Muscle of leg (tissue), 16 donors: Measurements from ENCODE around the gene TADA3. TPM values are rescaled to one million over a fixed set of nuclear protein-coding genes. Genes with fewer than 3 reads are reported as not detected.

Source experiments
- DNase-seq: peaks from one replicate; pipeline ENCODE4 v3.0.0; 2013
- H3K27ac ChIP-seq: one replicate; pipeline ENCODE4 v1.5.1; 2013; ENCODE audit warnings: mild to moderate bottlenecking, low read length, control low read depth
- H3K27me3 ChIP-seq: one replicate; pipeline ENCODE4 v1.6.1; 2013; ENCODE audit warnings: low read length; ENCODE audit not compliant: control insufficient read depth, insufficient read depth
- H3K36me3 ChIP-seq: one replicate; pipeline ENCODE4 v1.6.1; 2013; ENCODE audit warnings: low read length; ENCODE audit not compliant: control insufficient read depth, insufficient read depth
- H3K4me1 ChIP-seq: one replicate; pipeline ENCODE4 v1.6.1; 2013; ENCODE audit warnings: low read length; ENCODE audit not compliant: control insufficient read depth, insufficient read depth
- H3K4me3 ChIP-seq: one replicate; pipeline ENCODE4 v1.5.1; 2013; ENCODE audit warnings: low read length, control low read depth
- H3K9me3 ChIP-seq: replicated peaks from 2 replicates; pipeline ENCODE4 v1.6.1; 2013; ENCODE audit warnings: low read depth, low read length; ENCODE audit not compliant: control insufficient read depth
- WGBS: methylation state at CpG from one replicate; pipeline ENCODE4 v1.1.5; 2013; ENCODE audit warnings: missing lambda C conversion rate; ENCODE audit not compliant: insufficient coverage; 5-methylcytosine and 5-hydroxymethylcytosine counted together
- long read RNA-seq, 11 donors: transcript quantifications; one replicate each; lab custom pipeline, GENCODE V29; 2026
- polyA plus RNA-seq, 8 donors: library from polyadenylated mRNA; unstranded; fragments of 120-200 nt; gene quantifications; one replicate each; pipeline versions ENCODE4 v1.2.1 to v1.2.3, GENCODE V29; 2013; ENCODE audit warnings: inconsistent platforms in 1 of 8, low replicate concordance in 1 of 8; ENCODE audit not compliant: insufficient read length in 8 of 8, insufficient read depth in 1 of 8
- total RNA-seq: library from RNA; stranded (reverse); fragments of 120-200 nt; gene quantifications from one replicate; pipeline ENCODE4 v1.2.4, GENCODE V29; 2013

Gene TADA3
- total RNA-seq (41.3 TPM), polyA plus RNA-seq (10 to 100 TPM; 54.4 to 64.2 (median 59.9) TPM)
- long read RNA-seq, donor 1, transcript TADA3-201 (9 exons, 2,355 nt) = major isoform, 8 of 8 reads
- long read RNA-seq, donor 1, partial matches to known transcripts = 0 of 8 reads
- long read RNA-seq, donor 1, other reads (novel, unspliced or antisense) = 0 of 8 reads
- long read RNA-seq, donor 2, partial matches to known transcripts = 5 of 8 reads
- long read RNA-seq, donor 2, other reads (novel, unspliced or antisense) = 0 of 8 reads
- long read RNA-seq, donor 3, transcript TADA3-205 (5 exons, 1,868 nt) = minor isoform, 5 of 202 reads
- long read RNA-seq, donor 3, transcript TADA3-201 (9 exons, 2,355 nt) = major isoform, 23 of 202 reads
- long read RNA-seq, donor 3, partial matches to known transcripts = 174 of 202 reads
- long read RNA-seq, donor 3, other reads (novel, unspliced or antisense) = 0 of 202 reads
- long read RNA-seq, donor 4, transcript TADA3-205 (5 exons, 1,868 nt) = minor isoform, 5 of 83 reads
- long read RNA-seq, donor 4, transcript TADA3-201 (9 exons, 2,355 nt) = major isoform, 15 of 83 reads
- long read RNA-seq, donor 4, partial matches to known transcripts = 17 of 83 reads
- long read RNA-seq, donor 4, other reads (novel, unspliced or antisense) = 46 of 83 reads
- long read RNA-seq, donor 5, transcript TADA3-201 (9 exons, 2,355 nt) = major isoform, 33 of 152 reads
- long read RNA-seq, donor 5, partial matches to known transcripts = 29 of 152 reads
- long read RNA-seq, donor 5, other reads (novel, unspliced or antisense) = 86 of 152 reads
- long read RNA-seq, donor 6, transcript TADA3-201 (9 exons, 2,355 nt) = major isoform, 30 of 315 reads
- long read RNA-seq, donor 6, partial matches to known transcripts = 193 of 315 reads
- long read RNA-seq, donor 6, other reads (novel, unspliced or antisense) = 89 of 315 reads
- long read RNA-seq, donor 7, transcript TADA3-201 (9 exons, 2,355 nt) = major isoform, 13 of 22 reads
- long read RNA-seq, donor 7, partial matches to known transcripts = 5 of 22 reads
- long read RNA-seq, donor 7, other reads (novel, unspliced or antisense) = 0 of 22 reads
- long read RNA-seq, donor 8, transcript TADA3-201 (9 exons, 2,355 nt) = major isoform, 11 of 13 reads
- long read RNA-seq, donor 8, partial matches to known transcripts = 0 of 13 reads
- long read RNA-seq, donor 8, other reads (novel, unspliced or antisense) = 0 of 13 reads
- long read RNA-seq, donor 9, transcript TADA3-201 (9 exons, 2,355 nt) = major isoform, 14 of 25 reads
- long read RNA-seq, donor 9, partial matches to known transcripts = 7 of 25 reads
- long read RNA-seq, donor 9, other reads (novel, unspliced or antisense) = 0 of 25 reads
- long read RNA-seq, donor 10, transcript TADA3-201 (9 exons, 2,355 nt) = major isoform, 21 of 107 reads
- long read RNA-seq, donor 10, partial matches to known transcripts = 81 of 107 reads
- long read RNA-seq, donor 10, other reads (novel, unspliced or antisense) = 0 of 107 reads
- long read RNA-seq, donor 11, transcript TADA3-201 (9 exons, 2,355 nt) = major isoform, 28 of 164 reads
- long read RNA-seq, donor 11, partial matches to known transcripts = 96 of 164 reads
- long read RNA-seq, donor 11, other reads (novel, unspliced or antisense) = 36 of 164 reads

- no peaks in the 10 kb centered on the region for H3K27me3 ChIP-seq
- peak within 1 kb of the TSS; percentile 98 for H3K4me3 ChIP-seq
- under 1% methylated on average over 57 of the region's 65 CpGs for WGBS
- DNase-seq = peak; percentile 99
- peaks cover 40% of the 10 kb centered on the region for H3K36me3 ChIP-seq
- peak within 1 kb of the TSS; percentile 95 for H3K27ac ChIP-seq
- H3K9me3 ChIP-seq = no peaks in the 10 kb centered on the region
- peaks cover 17% of the 10 kb centered on the region for H3K4me1 ChIP-seq
Measured at GRCh38 chr3:9792405-9793160, at the start of gene TADA3, which contains the start of gene ARPC4. Gene TADA3 (minus strand): TSS chr3:9792473. CDS start chr3:9791466, 1,007 bp downstream. Gene ARPC4 (plus strand): TSS chr3:9793082. CDS start chr3:9793122, 40 bp downstream.

- DNase-seq = no peak
- H3K27me3 ChIP-seq = no peaks in the 10 kb centered on the region
- H3K9me3 ChIP-seq = no peaks in the 10 kb centered on the region
- no CpG with 5 or more reads among the region's 8 CpGs for WGBS
- H3K27ac ChIP-seq = no peak overlapping the region
- H3K36me3 ChIP-seq = peaks cover 47% of the 10 kb centered on the region
- H3K4me3 ChIP-seq = no peak overlapping the region
- H3K4me1 ChIP-seq = peaks cover 10% of the 10 kb centered on the region
Measured at GRCh38 chr3:9841015-9841414, 48.7 kb upstream of the TADA3 start.

GRCh38 chr3:9838856-9839255 is 46.6 kb upstream of the TADA3 start:
- no peak overlapping the region for H3K27ac ChIP-seq
- H3K36me3 ChIP-seq = peaks cover 63% of the 10 kb centered on the region
- no peaks in the 10 kb centered on the region for H3K9me3 ChIP-seq
- H3K4me3 ChIP-seq = no peak overlapping the region
- 76% methylated on average over 3 of the region's 4 CpGs for WGBS
- no peak for DNase-seq
- no peaks in the 10 kb centered on the region for H3K27me3 ChIP-seq
- H3K4me1 ChIP-seq = peaks cover 6% of the 10 kb centered on the region

- Histone ChIP-seq H3K4me3 (no peak overlapping the region), H3K27me3 (no peaks in the 10 kb centered on the region), H3K36me3 (peaks cover 69% of the 10 kb centered on the region), H3K27ac (no peak overlapping the region), H3K9me3 (no peaks in the 10 kb centered on the region), H3K4me1 (peaks cover 3% of the 10 kb centered on the region)
- WGBS = 96% methylated on average over 4 of the region's 12 CpGs
- DNase-seq = no peak
Measured at GRCh38 chr3:9837701-9838582, 45.7 kb upstream of the TADA3 start.

- Histone ChIP-seq H3K4me3 (no peak overlapping the region), H3K4me1 (no peaks in the 10 kb centered on the region), H3K27me3 (no peaks in the 10 kb centered on the region), H3K27ac (no peak overlapping the region), H3K36me3 (peaks cover 60% of the 10 kb centered on the region), H3K9me3 (no peaks in the 10 kb centered on the region)
- DNase-seq = no peak
- 71% methylated on average over 16 of the region's 18 CpGs for WGBS
Measured at GRCh38 chr3:9834520-9835380, 42.5 kb upstream of the TADA3 start.

GRCh38 chr3:9833078-9833477 is 40.8 kb upstream of the TADA3 start:
- 93% methylated on average over 8 of the region's 9 CpGs for WGBS
- no peak overlapping the region for H3K27ac ChIP-seq
- no peak overlapping the region for H3K4me3 ChIP-seq
- no peaks in the 10 kb centered on the region for H3K27me3 ChIP-seq
- no peaks in the 10 kb centered on the region for H3K4me1 ChIP-seq
- DNase-seq = no peak
- H3K36me3 ChIP-seq = peaks cover 58% of the 10 kb centered on the region
- H3K9me3 ChIP-seq = no peaks in the 10 kb centered on the region

- H3K27ac ChIP-seq = no peak overlapping the region
- no peaks in the 10 kb centered on the region for H3K4me1 ChIP-seq
- no peaks in the 10 kb centered on the region for H3K27me3 ChIP-seq
- H3K4me3 ChIP-seq = no peak overlapping the region
- peaks cover 55% of the 10 kb centered on the region for H3K36me3 ChIP-seq
- no peak for DNase-seq
- H3K9me3 ChIP-seq = no peaks in the 10 kb centered on the region
- WGBS = 93% methylated on average over 2 of the region's 3 CpGs
Measured at GRCh38 chr3:9831253-9831652, 39.0 kb upstream of the TADA3 start.
